DND-41 (cell line): ENCODE results near the gene SS18L1.

Source experiments
- ATAC-seq: fragments of 200-7000 bp; cut with Tn5 transposase; 3 replicates; pipeline ENCODE4 v1.9.1; 2021; ENCODE audit warnings: low read depth; ENCODE audit not compliant: insufficient read depth
- DNase-seq: peaks from one replicate; pipeline ENCODE4 v3.0.0-alpha.2; 2020
- H2AFZ ChIP-seq: 2 replicates; pipeline ENCODE4 v1.6.0; 2012; ENCODE audit warnings: low read depth, low read length
- H3K27ac ChIP-seq: 2 replicates; pipeline ENCODE4 v1.5.1; 2012; ENCODE audit warnings: low read length, inconsistent platforms
- H3K27me3 ChIP-seq: fragments of 200-600 bp; sonication (generic); 2 replicates; pipeline ENCODE4 v1.6.0; 2012; ENCODE audit warnings: low read length, mild to moderate bottlenecking, inconsistent platforms; ENCODE audit not compliant: insufficient read depth, poor library complexity
- H3K36me3 ChIP-seq: 2 replicates; pipeline ENCODE4 v1.5.1; 2012; ENCODE audit warnings: low read length, inconsistent platforms; ENCODE audit not compliant: insufficient read depth
- H3K4me1 ChIP-seq: 2 replicates; pipeline ENCODE4 v1.5.1; 2012; ENCODE audit warnings: mild to moderate bottlenecking, low read length; ENCODE audit not compliant: insufficient read depth
- H3K4me2 ChIP-seq: 2 replicates; pipeline ENCODE4 v1.6.0; 2012; ENCODE audit warnings: mild to moderate bottlenecking, moderate library complexity, low read length, inconsistent platforms; ENCODE audit not compliant: insufficient read depth
- H3K4me3 ChIP-seq, 2 experiments: fragments of 200-600 bp in 1 of 2; shearing (Covaris generic) in 1 of 2; 2 replicates each; pipeline ENCODE4 v1.5.1; 2012 to 2016; ENCODE audit warnings: inconsistent platforms in 2 of 2, low read length in 2 of 2, mild to moderate bottlenecking in 2 of 2, low read depth in 1 of 2, moderate library complexity in 1 of 2
- H3K79me2 ChIP-seq: 2 replicates; pipeline ENCODE4 v1.6.0; 2012; ENCODE audit warnings: low read length, inconsistent platforms; ENCODE audit not compliant: insufficient read depth
- H3K9ac ChIP-seq: 2 replicates; pipeline ENCODE4 v1.6.0; 2012; ENCODE audit warnings: low read depth, mild to moderate bottlenecking, inconsistent platforms, low read length, moderate library complexity
- H3K9me3 ChIP-seq: 2 replicates; pipeline ENCODE4 v1.5.1; 2012; ENCODE audit warnings: low read length, moderate library complexity, mild to moderate bottlenecking, inconsistent platforms; ENCODE audit not compliant: insufficient read depth, severe bottlenecking
- H4K20me1 ChIP-seq: 2 replicates; pipeline ENCODE4 v1.6.0; 2012; ENCODE audit warnings: low read length; ENCODE audit not compliant: insufficient read depth
- EZH2 ChIP-seq: IDR thresholded peaks from 3 replicates; pipeline ENCODE4 v1.6.1; 2012; ENCODE audit warnings: borderline replicate concordance, low read depth, mild to moderate bottlenecking, moderate library complexity, low read length, inconsistent platforms; ENCODE audit not compliant: severe bottlenecking
- TF ChIP-seq, protein P1 (sequence below): IDR thresholded peaks from 2 replicates; pipeline ENCODE4 v1.5.1; 2012; ENCODE audit warnings: borderline replicate concordance, low read length, moderate library complexity, mild to moderate bottlenecking; ENCODE audit not compliant: poor library complexity, severe bottlenecking; ENCODE audit errors: extremely low read depth

The SS18L1 gene

DNA sequence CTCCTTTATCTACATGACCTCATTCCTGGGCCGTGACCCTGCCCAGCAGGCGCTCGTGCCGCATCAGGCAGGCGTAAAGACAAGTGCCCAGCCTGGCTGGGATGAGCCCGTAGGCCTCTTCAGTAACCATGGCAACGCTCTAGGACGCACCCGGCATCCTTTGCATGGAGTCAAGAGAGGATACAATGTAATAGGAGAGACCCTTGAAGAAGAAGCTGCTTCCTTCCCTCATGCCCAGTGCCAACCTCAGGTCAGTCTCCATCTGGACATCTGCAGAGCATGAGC, 26.3 kb upstream of the SS18L1 start:
- Histone ChIP-seq H3K27ac (0 out of 2 replicates have a peak overlapping the region, but pooled peaks have one; percentile 3), H3K4me1 (peaks cover 28% of the 10 kb centered on the region), H4K20me1 (peaks cover 13% of the 10 kb centered on the region), H3K27me3 (no peaks in the 10 kb centered on the region), H3K79me2 (no peaks in the 10 kb centered on the region), H2AFZ (no peak overlapping the region), H3K4me3 (0 out of 4 replicates have a peak overlapping the region, but pooled peaks of 1 of the 2 experiments have one; percentile 7), H3K4me2 (peak overlapping the region; percentile 53), H3K36me3 (no peaks in the 10 kb centered on the region), H3K9ac (no peak overlapping the region), H3K9me3 (peaks cover 3% of the 10 kb centered on the region)
- DNase-seq (no peak), ATAC-seq (no peak)
- TF ChIP-seq EZH2, result no peak
- TF ChIP-seq, protein P1, sequence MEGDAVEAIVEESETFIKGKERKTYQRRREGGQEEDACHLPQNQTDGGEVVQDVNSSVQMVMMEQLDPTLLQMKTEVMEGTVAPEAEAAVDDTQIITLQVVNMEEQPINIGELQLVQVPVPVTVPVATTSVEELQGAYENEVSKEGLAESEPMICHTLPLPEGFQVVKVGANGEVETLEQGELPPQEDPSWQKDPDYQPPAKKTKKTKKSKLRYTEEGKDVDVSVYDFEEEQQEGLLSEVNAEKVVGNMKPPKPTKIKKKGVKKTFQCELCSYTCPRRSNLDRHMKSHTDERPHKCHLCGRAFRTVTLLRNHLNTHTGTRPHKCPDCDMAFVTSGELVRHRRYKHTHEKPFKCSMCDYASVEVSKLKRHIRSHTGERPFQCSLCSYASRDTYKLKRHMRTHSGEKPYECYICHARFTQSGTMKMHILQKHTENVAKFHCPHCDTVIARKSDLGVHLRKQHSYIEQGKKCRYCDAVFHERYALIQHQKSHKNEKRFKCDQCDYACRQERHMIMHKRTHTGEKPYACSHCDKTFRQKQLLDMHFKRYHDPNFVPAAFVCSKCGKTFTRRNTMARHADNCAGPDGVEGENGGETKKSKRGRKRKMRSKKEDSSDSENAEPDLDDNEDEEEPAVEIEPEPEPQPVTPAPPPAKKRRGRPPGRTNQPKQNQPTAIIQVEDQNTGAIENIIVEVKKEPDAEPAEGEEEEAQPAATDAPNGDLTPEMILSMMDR, result no peak

DNA sequence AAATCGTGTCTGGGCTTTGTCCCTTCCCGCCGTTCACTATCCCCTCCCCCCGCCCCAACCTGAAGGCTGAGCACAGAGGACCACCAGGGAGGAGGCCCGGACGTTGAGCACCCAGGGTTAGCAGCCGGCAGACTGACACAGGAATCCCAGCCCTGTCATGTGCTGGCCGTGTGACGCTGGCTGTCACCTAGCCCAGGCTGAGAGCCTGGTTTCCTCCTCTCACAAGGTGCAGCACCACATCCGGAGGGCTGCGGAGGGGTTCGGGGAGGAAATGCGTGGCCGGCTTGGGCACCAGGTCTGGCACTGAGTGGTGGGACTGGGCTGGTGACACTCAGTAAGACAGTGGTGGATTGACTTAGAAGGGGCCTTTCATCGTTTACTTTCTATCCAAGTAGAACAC, 25.9 kb upstream of the SS18L1 start:
- Histone ChIP-seq H3K4me2 (peak overlapping the region; percentile 53), H3K4me1 (peaks cover 28% of the 10 kb centered on the region), H3K4me3 (0 out of 4 replicates have a peak overlapping the region, but pooled peaks of 1 of the 2 experiments have one; percentile 7), H4K20me1 (peaks cover 13% of the 10 kb centered on the region), H3K27ac (0 out of 2 replicates have a peak overlapping the region, but pooled peaks have one; percentile 3), H3K79me2 (peaks cover 2% of the 10 kb centered on the region), H3K9me3 (peaks cover 1% of the 10 kb centered on the region), H3K9ac (no peak overlapping the region), H2AFZ (no peak overlapping the region), H3K36me3 (no peaks in the 10 kb centered on the region), H3K27me3 (no peaks in the 10 kb centered on the region)
- DNase-seq, result peak; percentile 85
- TF ChIP-seq EZH2, result no peak
- TF ChIP-seq, protein P1, result no peak
- ATAC-seq, result peak; percentile 62

DNA sequence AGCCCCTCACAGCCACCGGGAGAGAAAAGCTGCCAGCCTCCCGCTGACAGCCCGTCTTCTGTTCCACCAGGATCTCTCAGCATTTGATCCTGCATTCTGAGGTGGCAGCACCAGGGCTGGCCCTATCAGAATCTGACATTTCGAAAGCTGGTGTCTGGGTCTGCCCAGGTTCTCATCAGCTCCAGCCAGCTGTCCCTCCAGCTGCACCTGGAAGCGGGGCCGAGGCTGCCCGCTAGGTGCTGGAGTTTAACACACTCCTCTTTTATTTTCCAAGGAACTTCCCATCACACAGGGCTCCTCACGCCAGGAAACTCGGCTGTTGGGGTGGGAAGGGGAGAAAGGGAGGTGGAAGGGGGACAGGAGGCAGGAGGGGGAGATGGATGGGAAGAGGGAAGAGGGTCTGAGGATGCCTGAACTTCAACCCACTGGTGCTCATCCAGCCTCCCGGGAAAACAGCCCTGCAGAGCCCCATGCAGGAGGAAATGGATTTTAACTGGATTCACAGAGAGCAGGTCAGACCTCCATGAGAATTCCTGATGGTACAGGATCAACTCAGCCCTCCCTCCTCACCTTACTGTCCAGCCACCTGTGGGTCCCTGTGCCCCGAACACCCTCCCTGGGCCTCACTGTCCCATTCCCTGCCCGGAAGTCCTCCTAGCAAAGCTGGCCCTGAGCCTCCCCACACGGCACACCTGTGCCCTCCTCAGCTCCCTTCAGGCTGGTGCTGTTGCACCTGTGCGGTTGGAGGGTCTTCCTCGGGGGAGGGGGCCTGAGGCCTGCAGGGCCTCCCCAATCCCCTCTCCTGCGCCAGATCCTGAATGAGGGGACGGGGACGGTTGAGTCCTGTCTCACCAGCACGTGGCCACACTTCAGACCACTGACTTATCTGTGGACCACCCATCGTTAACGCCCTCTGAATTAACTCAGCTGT, 25.2 kb upstream of the SS18L1 start:
- Histone ChIP-seq H3K4me1 (peaks cover 34% of the 10 kb centered on the region), H3K27ac (0 out of 2 replicates have a peak overlapping the region, but pooled peaks have one; percentile 9), H3K4me2 (peak overlapping the region; percentile 53; the same call in 1 of the 2 replicates), H4K20me1 (peaks cover 18% of the 10 kb centered on the region), H2AFZ (no peak overlapping the region), H3K4me3 (no peak overlapping the region), H3K9me3 (no peaks in the 10 kb centered on the region), H3K27me3 (no peaks in the 10 kb centered on the region), H3K36me3 (no peaks in the 10 kb centered on the region), H3K9ac (no peak overlapping the region), H3K79me2 (peaks cover 9% of the 10 kb centered on the region)
- no peak for TF ChIP-seq EZH2
- TF ChIP-seq, protein P1, result no peak
- DNase-seq (no peak), ATAC-seq (no peak)
